ENCODE measurements around the gene MACROD1.

MACROD1 gene

DNA sequence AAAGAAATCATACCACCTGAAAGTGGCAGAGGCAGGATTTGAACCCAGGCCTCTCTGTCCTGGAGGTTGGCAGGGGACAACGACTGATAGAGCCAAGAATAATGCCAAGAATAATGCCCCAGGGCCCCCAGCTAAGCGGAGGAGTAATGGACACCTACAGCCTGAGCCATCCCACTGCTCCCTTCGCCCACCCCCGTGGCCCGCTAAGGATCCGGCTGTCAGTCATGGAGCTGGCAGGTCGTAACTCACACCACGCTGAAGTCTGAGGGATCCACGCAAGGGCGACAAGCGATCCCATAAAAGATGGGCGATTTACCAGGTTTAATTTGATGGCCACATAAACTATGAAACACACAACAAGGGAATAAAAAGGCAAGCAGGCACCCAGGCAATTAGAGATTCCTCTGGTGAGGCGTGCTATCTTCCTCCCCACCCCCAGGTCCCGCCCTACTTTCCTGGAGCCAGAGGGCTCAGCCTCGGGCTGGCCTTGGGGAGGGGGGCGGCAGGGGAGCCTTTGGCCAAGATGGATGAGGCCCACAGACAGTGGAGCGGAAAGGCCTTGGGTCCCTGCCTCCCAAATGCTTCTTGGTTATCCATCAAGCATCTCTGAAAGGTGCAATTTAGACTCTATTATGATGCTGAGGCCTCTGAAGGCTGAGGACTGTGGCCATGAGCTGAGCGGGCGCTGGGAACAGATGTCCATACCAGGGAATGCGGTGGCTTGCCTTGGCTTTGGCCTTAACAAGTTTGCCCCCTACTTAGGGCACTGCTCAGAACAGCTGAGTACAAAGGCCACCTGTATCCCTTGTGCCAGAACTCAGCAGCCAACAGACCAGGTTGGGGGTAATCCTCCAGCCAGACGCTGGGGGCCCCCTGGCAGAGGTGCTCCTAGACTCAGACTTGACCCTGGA is 55.2 kb downstream of the MACROD1 start:
- no peak for DNase-seq

DNA sequence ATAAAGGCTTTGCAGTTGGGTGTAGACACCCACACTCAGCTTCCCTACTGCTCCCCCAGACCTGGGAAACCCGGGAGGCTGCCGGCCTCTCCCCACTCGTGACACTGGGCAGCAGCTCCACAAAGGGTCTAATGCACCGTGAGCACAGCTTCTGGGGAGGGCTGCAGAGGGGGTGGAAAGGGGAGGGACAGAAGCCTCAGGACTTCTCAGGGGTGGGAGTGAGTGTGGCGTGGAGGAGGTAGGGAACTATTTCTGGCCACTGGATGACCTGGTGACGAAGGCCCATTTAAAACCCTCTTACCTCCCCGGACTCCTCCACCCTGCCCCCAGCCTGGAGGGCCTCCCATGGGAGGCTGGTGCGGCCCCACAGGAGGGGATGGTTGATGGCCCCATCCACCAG is 56.6 kb downstream of the MACROD1 start:
- DNase-seq = no peak

DNA sequence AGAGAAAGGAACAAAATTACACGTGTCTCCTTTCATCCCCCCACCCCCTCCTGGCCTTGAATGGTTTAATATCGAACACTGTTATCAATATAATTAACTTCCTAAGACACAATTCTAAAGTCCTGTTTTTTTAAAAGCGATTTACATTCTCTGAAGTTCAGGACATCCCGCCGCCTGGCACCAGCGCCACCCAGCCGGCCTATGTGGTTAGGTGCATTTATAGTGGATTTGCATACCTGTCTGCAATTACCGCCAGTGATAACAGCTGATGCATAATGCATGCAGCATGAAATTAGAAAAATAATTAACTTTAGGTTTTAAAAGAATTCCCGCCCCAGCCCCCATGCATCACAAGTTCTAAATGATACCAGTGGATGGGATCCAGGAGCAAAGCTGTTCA is 58.6 kb downstream of the MACROD1 start:
- no peak for DNase-seq

DNA sequence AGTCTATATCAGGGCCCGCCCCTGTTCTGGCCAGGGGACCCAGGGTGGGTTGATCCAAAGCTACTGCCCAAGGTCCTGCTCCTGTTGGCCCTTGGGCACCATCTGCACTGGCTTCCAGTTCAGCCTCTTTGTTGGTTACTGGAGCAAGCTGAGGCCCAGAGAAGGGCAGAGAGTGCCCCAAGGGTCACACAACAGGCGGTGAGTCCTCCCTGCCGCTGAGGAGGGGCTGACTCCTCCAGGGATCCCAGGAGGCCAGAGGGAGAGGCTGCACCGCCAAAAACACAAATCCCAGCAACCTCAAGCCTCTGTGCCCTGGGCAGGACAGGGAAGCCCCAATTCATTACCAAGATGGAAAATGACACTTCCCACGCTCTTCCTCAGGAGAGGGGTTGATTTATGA is 61.3 kb downstream of the MACROD1 start:
- DNase-seq = no peak

DNA sequence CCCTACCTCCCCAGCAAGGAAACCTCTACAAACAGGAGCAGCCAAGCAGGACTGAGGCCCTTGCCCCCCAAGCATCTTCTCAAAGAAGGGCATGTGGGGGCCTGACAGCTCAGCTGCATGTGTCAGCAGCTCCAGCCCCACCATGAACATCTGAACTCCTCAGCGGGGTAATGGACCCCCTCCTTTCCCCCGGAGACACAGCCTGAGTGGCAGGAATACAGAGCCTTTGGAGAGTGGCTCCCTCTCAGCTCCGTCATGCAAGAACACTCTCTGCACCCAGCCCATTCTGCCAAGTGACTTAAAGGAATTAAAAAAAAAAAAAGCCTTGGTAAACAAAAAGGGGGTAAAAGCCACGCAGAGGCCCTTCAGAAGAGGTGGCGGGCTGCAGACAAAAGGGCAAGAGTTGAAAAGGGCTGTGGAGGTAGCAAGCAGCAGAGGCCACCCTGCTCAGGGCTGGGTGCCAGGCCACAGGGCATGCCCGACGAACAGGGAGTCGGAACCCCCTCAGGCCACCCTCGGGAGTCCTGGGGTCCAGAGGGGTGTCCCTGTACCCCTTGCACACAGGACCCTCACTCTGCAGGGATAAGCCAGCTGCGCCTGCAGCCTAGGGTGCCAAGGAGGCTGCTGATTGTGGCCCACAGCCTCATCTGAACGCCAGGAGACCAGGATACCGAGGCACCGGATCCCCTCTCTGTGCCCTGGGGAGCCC is 62.5 kb downstream of the MACROD1 start:
- no peak for DNase-seq

DNA sequence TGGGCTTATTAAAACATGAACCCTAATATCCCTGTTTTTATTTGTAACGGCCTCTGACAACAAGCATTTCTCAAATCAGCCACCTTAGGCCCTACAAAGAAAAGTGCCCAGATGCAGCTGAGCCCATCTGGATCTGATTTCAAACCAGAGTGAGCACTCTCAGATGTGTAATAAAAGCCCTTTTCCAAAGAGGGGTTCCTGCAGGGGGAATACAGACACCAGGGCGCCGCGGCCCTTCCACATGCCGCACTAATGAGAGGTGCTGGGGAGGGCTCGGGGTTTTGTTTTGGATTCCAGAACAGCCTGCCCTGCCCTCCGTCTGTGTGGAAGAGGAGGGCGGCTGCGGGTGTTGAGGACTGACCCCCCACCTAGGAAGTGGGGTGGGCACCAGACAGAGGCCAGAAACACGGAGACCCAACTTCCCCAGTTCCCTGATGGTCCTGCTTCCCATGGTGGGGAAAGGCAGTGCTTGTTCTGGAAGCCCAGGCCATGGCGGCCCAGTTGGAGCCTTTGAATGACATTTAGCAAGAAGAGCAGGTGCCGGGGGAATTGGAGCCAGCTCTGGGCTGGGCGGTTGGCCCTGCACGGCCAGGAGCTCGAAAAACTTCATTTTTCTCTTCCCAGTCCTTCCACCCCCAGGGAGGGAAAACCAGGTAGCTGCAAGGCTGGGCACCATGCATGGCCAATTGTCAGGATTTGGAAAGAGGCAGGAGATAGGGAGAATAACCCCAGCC is 63.7 kb downstream of the MACROD1 start:
- DNase-seq = no peak

DNA sequence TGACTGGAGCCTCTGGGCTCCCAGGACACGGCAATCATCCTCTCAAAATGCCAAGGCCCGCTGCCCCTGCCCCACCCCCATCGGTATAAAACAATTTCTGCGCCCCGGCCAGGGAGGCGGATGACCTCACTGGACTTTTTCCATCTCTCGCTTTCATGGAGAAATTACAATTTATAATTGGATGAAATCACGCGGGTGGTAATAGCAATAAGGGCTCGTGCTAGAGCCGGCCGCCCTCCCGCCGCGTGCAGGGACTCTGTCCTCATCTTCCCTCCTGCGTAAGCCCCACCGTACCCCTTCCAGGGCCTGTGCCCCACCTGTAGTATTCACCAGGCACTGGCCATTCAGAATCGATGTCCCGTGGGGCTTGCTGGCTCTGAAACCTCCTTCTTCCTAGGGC is 64.5 kb downstream of the MACROD1 start:
- DNase-seq = no peak

DNA sequence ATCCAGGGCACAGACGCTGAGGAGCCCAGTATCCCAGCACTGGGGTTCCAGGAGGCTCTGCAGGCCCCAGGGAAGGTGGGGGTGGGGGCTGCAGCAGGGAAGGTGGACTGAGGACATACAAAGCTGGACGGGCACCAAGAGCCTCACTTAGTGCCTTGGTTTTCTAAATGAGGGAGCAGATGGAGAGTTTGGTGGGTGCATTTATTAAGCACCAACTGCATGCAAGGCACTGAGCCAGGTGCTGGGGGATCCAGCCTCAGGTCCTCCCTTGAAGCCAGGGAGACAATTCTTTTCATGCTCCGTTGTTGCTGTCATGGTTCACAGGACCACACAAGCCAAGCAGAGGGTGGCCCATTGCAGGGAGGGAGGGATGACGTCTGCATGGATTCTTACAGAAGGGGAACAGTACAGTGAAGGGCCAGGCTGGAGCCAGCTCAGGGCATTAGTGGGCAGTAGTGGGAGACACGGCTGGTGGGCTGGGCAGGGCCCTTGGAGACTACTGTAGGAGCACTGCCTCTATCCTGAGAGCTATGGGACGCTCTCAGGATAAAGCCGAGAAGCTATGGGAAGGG is 65.0 kb downstream of the MACROD1 start:
- no peak for DNase-seq

DNA sequence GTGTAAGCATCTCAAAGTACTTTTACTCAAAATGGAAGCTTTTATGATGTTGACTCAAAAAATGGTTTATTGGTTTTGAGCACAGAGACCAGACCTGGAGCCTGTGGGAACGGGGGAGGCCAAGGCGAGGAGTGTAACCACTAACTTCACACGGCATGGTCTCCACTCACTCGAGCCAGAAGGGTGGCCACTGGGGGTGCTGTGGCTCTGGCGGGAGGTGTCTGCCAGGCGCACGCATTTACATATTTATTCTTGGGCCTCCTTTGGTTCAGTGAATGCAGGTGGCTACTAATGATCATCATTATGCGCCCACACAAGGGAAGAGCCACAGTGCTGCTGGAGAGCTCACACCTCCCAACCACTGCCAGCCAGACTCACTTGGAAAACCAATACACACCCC is 65.6 kb downstream of the MACROD1 start:
- DNase-seq = no peak

DNA sequence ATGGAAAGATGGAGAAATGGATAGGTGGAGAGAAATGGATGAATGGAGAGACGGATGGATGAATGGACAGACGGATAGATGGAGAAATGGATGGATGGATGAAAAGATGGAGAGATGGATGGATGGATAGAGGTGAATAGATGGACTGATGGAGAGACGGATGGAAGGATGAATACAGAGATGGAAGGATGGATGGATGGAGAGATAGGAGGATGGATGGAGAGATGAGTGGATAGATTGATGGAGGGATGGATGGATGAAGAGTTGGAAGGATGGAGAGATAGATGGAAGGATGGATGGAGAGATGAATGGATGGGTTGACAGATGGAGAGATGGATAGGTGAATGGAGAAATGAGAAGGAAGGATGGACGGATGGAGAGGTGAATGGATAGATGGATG is 66.5 kb downstream of the MACROD1 start:
- no peak for DNase-seq

DNA sequence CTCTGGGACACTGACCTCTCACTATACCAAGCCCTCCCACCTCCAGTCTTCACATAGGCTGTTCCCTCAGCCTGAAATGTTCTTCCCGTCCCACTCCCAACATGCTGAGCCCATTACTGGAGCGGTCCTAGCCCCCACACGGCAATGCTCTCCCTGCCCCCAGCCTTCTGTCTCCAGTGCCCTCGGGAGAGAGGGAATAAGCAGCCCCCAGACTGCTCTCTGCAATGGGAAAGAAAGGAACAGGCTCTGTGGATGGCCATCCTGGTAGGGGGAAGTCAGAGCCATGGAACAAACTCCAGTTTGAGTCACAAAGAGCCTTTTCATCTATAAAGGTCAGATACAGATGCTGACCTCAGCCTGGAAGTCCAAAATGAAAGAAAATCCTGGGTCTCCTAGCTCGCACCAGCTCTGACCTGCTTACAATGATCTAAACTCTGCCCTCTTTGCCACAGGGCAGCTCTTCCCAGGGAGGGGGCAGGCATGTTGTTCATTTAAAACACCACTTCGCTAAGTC is 67.5 kb downstream of the MACROD1 start:
- no peak for DNase-seq

DNA sequence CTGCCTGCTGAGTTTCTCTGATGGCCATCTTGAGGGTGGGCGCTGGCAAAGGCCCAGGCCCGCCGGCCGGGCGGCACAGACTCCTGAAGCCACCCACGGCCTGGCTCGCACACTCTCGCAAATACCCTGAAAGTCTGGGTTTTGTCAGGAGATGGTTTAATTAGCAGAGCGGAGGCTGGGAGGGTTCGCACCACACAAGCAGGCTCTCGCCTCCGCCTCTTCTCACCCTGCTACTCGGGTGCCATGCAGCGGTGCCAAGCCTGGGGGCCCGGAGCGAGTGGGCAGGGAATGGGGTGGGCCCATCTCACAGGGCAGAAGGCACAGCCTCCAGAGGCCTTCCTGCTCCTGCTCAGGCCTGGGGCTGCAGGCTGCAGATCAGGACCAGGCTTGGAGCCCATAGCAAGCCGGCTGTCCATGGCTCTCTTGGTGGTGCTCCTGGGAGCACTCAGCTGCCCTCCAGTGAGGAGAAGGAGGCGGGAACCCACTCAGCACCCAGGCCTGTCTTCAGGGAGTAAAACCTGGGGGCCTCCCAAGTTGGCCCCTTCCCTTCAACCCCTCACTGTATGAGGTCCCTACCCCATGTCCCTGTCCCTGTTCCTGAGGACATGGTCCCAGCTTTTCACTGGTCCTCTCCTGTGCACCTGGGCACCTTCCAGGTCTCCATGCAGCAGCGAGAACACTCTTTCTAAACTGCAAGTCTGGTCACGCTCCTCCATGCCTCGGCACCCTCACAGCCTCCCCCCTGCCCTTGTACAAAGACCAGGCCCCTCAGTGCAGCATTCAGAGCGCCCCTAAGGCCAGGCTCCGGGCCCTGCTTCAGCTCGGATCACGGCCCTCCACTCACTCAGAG is 68.2 kb downstream of the MACROD1 start:
- no peak for DNase-seq

DNA sequence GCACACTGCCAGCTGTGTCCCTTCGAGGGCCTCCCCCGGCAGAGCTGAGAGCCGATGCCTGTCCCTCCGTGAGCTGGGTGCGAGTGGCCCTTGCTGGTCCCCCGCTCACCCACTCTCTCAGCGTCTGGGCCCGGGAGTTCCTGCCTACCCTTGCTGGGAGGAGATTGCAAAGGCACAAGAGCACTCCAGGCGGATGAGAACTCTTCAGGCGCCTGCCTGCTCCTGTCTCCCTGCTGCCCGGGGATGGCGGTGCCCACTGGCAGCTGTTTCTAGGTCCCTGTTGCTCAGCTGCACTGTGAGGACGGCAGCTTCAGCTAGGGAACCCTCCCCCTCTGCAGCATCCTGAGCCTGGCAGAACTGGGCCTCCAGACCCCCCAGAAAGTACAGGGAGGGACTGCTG is 69.1 kb downstream of the MACROD1 start:
- no peak for DNase-seq

DNA sequence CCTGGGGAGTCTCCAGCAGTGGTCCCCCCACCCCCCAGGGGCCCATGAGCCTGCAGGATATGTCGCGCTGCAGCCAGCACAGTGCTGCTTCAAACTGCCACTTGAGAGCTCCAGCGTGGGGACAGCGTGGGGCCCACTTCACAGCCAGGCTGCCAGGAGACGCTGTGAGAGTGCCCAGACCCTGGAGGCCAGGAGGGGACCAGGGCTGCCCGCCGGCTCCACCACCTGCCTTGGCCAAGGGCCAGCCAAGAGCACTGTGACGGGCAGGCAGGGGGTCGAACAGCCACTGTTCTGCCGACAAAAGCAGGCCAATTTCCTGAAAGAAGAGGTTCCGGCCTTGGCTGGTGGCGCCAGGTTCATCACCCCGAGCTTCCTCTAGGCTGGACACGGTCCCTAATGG is 70.0 kb downstream of the MACROD1 start:
- no peak for DNase-seq

DNA sequence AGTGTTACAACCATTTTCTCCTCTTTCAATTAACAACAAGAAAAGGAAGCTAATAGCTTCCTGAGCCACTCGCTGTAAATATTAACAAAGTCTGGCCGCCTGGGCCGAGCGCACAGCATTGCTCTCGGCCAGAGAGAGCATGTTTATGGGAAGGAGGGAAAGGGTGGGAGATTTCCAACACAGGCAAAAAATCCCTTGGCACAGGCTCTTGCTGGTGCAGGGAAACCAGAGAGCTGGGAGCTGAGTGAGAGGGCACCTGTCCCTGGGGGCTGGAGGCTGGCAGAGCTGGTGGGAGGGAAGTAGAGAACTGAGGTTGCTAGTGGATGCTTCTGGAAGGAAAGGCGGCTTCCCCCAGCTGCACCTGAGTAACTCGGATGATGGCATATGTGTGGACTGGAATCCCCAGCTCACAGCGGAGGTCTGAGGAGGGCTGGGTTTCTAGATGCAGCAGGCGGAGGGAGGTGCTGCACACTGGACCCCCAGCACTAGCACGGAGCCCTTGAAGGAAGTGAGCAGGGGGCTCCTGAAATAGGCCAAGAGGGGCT is 70.6 kb downstream of the MACROD1 start:
- DNase-seq = no peak

DNA sequence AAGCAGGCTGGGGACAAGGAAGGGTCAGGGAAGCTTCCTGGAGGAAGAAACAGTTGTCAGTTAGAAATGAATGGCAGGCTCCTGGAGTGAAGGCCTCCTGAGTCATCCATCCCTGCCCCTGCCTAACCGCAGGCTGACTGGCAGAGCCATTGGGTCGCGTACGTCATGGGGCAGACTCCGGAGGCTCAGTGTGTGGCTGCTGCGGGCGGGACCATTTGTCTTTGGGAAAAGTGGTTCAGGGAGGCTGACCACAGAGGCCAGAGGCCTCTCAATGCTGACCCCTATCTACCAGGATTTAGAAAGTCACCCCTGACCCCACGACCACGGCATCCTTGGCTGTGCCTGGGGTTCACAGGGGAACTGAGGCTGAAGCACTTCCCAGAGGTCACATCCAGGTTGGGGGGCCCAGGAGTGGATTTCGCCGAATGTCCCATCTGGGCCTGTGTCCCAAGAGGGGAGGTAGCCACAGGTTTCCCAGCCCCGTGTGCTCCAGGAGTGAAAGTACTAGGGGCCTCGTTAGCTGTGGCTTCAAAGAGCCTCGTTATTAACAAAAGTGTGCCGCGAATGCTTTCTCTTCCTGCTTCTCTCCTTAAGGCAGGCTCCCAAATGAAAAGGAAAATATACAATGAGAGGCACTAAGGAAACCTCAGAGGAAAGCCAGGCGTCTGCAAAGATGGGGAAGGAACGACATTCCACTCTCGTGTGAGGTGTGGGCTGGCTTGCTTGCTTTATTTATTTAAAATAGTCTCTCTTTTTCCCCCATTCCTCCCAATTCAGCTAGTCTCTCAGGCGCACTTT is 71.3 kb downstream of the MACROD1 start:
- no peak for DNase-seq

DNA sequence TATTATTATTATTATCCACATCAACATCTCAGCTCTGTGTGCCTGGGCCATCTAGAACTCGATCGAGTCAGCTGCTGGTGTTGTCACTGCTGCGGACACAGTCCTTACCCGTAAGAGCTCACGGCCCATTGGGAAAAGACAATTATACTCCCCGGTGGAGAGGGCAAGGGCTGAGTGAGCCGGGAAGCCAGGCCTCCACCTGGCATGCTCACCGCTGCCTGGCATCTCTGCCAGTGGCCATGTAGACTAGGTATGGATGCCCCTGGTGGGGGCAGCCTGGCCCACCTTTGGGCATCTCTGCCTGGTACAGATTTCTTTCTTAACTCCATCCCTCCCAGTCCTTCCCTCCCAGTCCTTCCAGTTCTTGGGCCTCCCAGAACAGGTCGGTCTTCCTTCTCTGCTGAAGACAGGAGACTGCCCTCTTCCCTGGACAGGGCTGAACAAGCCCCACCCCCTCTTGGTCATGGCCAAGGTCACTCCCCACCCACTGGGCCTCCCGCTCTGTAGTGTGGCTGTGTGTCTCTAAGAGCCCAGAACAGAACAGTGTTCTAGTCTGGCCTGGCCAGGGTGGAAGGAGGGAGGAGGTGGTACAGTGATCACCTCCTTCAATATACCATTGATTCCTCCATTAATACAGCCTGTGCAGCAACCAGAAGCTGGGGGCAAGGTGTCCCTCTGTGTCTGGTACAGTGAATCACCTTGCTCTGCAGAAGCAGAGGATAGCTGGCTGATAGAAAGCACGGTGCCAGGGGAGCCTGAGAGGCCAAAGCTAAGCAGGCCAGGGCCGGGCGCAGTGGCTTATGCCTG is 72.5 kb downstream of the MACROD1 start:
- no peak for DNase-seq

DNA sequence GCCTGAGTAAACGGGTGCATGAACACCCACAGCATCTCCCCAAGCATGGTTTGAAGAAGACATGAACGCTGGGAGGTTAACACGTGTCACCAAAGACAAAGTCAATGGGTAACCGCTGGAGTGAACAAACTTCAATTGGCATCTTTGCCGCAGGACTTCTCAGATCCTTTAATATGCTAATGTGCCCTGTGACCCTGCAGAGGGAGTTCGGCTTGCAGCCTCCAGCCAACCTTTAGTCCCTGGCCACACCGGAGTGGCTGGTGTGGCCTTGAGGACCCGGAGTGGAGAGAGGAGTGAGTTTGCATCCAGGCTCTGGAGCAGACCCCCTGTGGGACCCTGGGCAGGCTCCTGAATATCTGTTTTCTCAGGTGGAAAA is 73.2 kb downstream of the MACROD1 start:
- no peak for DNase-seq

DNA sequence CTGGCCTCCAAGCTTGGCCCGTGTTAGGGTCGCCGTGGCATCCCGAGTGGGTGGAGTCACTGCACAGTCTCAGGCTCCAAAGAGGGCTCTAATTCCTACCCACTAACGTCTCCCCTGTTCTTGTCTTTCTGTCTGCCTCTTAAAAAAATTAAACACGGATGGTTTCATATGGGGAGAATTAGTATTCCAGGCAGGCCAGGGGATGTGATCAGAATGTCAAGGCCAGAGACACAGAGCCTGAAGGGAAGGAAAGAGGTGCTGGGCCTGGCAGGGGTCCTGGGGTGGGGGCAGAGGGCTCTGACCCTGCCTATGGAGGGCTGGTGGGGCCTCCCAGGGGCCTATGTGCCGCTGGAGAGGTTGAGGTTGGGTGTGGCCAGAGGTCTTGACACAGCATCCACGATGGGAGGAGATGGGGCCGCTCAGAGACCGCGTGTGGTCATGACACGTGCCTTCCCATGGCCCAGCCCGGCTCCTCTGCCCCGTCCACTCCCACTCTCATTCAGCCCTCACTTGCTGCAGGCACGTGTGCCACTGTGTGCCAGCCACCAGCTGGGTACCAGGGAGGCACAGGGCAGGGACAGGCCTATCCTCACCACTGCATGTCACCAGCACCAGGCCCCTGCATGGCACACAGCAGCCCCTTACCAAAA is 73.7 kb downstream of the MACROD1 start:
- DNase-seq = no peak
